Stimulated activated CD4-positive, alpha-beta T cell treated with anti-CD3 and anti-CD28 coated beads, Interleukin-4, amount 100 ng/mL, for 4 hours (primary cell): ENCODE data around the gene TENT5C.
"Not testable (repeated sequence)": the region's sequence is repeated elsewhere in the genome, so short reads cannot be mapped to it uniquely, and the experiment has no call there.

Experiments
- DNase-seq, 2 experiments: peaks; one replicate each; pipeline ENCODE4 v3.0.0-alpha.2; 2020

Gene TENT5C

GRCh38 chr1:117605774-117606648, at the start of gene TENT5C:
TENT5C (plus strand) TSS chr1:117606048; CDS start chr1:117622869, 16,821 bp downstream.
- DNase-seq, result peak; percentile 98

DNA sequence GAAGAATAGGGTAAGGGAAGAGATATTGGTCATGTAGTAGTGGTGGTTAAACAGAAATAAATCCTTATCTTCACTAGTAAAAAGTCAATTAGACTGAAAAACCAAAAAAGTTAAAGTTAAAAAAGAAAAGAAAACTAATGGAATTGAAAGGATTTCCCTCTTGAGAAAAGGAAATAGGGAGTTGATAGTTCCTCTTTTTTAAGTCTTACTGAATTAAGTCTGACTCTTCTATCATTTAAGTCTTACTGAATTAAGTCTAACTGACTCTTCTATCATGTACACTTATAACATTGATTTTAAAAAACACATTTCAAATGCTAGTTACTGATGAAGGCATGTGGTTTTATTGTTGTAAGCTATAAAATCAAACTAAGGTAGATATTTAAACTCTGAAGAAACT, 49.5 kb upstream of the TENT5C start:
- no peak for DNase-seq

DNA sequence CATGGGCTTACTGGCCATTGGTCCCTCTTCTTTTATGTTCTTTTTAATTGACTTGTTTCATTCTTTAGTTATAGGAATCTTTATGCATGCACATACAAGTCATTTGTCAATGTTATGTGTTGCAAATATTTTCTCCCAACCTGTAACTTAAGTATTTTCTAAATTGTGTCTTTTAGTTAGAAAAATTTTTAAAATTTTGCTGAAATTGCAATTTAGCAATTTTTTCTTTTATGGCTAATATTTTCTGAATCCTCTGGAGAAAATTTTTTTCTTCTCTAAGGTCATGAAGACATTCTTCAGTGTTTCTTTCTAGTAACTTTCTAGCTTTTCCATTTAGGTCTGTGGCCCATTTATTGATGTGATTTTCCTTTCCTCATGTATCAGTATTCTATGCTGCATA, 48.9 kb upstream of the TENT5C start:
- no peak for DNase-seq

DNA sequence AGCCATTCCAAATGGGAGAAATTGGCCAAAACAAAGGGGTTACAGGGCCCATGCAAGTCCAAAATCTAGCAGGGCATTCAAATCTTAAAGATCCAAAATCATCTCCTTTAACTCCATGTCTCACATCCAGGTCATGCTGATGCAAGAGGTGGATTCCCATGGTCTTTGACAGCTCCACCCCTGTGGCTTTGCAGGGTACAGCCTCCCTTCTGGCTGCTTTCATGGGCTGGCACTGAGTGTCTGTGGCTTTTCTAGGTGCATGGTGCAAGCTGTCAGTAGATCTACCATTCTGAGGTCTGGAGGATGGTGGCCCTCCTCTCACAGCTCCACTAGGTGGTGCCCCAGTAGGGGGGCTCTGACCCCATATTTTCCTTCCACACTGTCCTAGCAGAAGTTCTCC, 47.4 kb upstream of the TENT5C start:
- DNase-seq, result not testable (repeated sequence)

DNA sequence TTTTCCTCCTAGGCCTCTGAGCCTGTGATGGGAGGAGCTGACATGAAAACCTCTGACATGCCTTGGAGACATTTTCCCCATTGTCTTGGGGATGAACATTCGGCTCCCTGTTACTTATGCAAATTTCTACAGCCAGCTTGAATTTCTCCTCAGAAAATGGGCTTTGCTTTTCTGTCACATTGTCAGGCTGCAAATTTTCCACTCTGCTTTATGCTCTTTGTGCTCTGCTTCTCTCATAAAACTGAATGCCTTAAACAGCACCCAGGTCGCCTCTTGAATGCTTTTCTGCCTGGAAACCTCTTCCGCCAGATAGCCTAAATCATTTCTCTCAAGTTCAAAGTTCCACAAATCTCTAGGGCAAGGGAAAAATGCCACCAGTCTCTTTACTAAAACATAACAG, 46.7 kb upstream of the TENT5C start:
- DNase-seq, result no peak

DNA sequence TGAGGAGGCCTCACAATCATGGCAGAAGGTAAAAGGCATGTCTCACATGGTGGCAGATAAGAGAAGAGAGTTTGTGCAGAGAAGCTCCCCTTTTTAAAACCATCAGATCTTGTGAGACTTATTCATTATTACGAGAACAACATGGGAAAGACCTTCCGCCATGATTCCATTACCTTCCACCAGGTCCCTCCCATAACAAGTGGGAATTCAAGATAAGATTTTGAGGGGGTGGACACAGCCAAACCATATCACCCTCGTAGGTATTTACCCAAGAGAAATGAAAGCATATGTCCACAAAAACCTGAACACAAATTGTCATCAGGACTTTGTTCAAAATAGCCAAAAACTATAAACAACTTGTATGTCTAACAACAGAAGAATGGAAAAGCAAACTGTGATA, 45.9 kb upstream of the TENT5C start:
- DNase-seq, result no peak

DNA sequence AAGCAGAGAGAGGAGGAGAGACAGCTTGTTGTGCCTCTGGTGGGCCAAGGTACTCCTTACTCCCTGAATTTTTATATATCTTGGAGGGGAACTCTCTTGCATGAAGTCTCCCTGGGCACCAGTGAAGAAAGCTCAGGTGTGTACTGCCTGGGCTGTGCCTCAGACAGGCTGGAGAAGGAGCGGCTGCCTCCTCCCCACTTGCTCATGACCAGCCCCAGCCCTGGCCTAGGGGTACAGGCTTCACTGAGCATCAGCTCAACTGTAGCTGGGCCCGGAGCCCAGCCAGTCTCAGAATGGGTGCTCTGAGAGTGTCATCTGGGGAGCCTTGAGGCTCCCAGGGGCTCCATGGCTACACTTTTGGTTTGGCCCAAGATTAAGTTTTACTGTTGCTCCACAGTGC, 44.8 kb upstream of the TENT5C start:
- DNase-seq, result no peak

DNA sequence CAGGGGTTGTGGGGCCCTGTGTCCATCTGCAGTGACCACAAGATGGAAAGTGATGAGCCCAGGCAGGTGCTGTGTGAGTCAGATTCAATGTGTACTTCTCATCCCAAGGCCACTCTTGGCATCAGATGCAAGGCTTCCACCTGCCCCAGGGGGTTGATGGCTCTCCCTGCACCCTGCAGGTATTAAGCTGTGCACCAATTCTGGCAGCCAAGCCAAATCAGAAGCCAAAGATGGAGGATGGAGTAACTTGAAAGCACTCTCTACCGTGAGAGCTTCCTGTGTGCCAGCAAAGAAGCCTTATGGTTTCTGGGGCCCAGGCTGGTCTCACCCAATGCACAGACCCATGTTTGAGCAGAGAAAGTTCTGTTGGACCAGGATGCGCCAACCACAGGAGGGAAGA, 44.3 kb upstream of the TENT5C start:
- no peak for DNase-seq

GRCh38 chr1:117562581-117563491, 43.0 kb upstream of the TENT5C start:
- DNase-seq, result no peak

DNA sequence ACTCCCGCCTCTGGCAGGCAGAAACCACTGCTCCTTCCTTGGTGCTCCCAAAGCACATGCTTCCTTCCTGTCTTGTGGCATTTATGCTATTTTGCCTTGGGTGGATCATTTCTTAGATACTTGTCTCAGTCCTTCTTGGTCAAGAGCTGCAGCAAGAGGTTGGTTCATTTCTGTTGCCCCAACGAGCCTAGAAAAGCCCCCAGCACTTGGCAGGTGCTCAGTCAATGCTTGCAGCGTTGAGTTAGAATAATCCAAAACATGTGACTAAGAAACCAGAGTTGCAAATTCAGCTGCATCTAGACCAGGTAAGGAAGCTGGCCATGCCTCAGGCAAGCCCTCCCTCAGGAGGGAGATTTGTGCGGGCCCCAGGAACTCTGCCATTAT, 42.4 kb upstream of the TENT5C start:
- no peak for DNase-seq

DNA sequence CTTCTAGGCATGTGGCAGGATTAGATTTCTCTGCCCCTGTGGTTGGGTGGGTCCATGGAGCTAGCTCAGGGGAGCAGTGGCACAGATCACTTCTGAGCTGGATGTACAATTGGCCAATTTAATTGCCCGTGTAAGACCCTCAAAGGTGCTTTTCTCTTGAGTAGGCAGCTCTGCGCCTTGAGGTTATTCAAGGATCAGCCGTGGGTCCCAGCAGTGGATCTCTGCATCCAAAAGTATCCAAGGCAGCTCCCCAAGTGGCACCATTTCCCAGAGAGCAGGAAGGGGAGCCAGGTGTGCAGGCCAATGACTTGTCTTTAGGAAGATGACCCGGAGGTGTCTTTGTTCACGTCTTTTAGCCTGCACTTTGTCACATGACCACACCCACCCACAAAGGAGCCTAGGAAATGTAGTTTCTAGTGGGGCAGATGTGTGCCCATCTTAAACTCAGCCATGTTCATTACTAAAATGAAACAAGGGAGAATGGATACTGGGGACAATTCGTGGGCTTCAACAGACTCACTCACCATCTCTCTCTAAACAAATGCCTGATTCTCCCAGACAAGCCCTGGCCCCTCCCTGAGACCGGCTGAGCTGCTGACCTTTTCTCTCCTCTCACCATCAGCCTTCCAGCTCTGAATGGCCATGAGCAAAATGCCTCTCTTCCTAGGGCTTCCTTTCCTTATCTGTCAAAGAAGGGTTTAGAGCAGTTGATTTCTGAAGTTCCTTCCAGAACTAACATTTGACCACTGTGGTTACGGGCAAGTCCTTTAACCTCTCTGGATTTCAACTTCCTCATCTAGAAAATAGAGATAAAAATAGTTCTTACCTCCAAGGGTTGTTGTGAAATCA, 41.4 kb upstream of the TENT5C start:
- DNase-seq, result no peak

DNA sequence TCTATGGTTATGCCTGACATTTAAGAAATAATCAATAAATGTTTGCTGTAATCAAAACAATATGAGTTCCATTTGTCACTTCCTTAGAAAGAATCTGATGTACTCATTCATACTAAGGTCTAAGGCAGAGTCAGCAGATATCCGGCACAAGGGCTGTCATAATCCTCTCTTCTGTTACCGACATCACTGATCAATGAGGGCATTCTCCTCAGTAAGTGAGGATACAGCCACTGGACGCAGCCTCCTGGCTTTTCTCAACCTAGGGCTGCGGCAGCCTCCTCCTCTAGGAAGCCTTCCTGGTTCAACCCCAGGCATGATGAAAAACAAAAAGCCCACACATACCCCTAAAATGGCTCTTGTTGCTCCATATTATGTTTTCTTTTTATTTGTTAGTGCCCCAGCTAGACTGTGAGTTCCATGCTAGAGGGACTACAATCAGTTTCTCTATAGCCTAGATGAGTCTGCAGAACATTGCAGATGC, 40.7 kb upstream of the TENT5C start:
- no peak for DNase-seq

DNA sequence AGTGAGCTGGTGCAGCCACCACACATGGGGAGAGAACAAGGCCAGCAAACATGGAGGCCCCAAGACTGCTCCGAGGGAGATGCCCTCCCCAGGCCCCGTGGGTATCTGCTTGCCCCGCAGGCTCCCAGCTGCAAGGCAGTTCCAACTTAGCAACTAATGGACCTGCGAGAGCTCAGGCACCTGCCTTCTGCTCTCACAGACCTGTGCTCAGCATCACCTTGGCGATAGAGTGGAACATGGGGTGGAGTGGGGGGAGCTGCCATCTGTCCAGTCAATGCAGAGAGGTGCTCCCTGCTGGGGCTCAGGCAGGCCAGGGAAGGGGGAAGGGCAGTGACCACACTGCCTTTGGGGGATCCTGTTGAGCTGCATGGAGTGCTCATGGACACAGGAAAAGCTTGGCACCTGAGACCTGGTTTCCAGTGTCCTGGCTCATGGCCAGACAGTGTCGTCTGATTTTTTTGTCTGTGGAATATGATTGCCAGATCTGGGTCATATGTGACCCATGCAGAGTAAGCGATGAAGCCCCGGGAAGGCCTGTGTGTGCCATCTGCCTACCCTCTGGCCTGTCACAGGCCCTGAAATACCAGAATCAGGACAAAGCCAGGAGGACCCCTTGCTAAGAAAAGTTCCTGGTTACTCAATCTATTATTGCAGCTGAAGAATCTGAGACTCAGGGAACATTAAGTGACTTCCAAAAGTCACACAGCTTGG, 39.9 kb upstream of the TENT5C start:
- no peak for DNase-seq

- no peak for DNase-seq
These were observed 39.3 kb upstream of the TENT5C start for GRCh38 chr1:117566556-117566955.

GRCh38 chr1:117567435-117567834, 38.4 kb upstream of the TENT5C start:
- no peak for DNase-seq

GRCh38 chr1:117567976-117568375, 37.9 kb upstream of the TENT5C start:
- no peak for DNase-seq

DNA sequence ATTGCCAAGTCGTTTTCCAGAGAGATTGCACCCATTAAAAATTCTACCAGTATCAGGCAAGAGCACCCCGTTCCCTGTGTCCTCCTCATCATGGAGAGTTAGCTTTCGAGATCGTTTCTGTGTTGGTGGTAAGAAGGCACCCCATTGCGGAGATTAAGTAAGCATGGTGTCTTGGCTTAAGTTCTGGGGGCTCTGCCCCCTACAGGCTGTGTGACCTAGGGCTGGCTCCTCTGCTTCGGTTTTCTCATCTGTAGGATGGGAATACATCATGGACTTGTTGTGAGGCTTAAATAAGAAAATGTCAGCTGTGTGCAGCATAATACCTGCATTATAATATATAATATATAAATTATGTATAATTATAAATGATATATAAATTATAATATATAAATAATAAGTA, 36.8 kb upstream of the TENT5C start:
- DNase-seq, result no peak

DNA sequence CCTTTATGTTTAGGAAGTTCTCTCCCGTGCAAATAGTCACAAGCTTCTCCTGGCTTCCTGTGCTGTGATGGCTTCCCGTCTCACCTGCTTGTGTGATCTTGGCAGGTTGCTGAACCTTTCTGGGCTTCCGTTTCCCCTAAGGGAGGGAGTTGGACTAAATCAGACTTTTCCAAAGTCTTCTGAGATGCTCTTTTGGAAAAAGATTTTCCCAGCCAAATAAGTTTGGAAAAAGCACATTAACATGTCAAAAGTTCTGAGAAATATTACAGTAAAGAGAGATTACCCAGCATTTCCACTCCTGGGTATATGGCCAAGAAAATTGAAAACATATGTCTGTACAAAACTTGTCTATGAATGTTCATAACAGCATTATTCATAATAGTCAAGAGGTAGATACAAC, 36.0 kb upstream of the TENT5C start:
- DNase-seq, result no peak

DNA sequence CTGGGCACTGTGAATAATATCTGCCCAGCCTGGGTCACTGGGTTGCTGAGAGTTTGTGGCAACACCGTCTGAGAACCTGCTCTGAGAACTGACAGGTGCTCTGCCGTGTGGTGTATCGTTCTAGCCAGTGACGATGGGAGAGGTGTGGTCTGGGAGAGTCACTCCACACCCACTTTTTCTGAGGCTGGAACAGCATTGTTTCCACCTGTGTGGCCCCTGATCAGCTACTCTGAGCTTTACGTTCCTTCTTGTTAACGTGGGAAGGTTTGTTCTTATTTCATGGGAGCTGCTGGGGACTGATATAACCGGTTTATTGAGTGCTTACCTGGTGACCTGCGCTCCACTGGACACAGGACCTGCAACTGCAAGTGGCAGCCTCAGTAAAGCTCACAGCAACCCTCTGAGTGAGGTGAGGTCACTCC, 34.8 kb upstream of the TENT5C start:
- no peak for DNase-seq

DNA sequence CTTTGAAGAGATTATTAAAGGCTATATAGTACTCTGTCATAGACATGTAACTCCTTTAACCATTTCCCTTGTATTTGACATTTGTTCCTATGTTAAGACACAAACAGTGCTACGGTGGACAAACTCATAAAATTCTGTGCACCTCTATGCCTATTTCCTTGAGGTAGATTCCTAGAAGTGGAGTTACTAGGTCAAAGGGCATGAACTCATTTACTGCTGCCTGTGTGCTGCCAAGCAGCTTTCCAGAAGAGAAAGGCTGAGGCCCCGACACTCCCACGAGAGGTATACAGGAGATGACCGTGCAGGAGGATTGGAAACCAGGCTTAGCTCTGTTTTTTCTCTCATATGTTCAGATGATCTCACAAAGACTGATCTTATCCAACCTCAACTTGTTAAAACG, 34.4 kb upstream of the TENT5C start:
- DNase-seq, result no peak

- DNase-seq, result peak in 1 of 2 experiments; percentile 5
These were observed 33.3 kb upstream of the TENT5C start for GRCh38 chr1:117572546-117572945.

DNA sequence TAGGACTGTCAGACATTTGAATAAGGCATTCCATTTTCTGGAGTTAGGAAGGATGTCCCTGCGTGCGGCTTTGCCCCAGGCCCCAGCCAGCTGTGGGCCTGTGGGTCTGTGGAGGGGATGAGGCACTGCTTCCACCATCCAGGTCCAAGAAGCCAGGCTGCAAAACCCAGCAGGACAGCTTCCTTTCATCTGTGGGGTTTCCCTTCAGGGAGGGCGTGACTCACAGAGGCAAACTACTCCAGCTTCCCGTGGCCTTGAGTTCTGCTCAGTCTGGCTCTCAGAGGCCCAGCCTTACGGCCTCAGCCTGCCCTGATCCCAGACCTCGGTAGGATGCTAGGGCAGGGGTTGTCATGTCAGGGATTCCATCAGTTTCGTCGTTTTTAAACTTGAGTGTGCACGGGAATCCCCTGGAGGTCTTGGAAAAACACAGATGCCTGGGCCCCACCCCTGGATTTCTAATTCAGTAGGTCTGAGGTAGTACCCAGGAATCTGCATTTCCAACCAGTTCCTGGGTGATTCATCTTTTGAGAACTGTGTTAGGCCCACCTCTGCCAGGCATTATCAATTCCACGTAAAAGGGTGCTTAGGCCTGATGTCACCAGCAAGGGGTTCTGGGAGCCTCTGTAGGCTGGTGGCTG, 32.3 kb upstream of the TENT5C start:
- DNase-seq, result no peak
